ENCODE measurements around the gene TAS1R3. TPM values are rescaled to one million over a fixed set of nuclear protein-coding genes. Genes with fewer than 3 reads are reported as not detected.

The TAS1R3 gene
- total and polyA plus RNA-seq, 4 donors, result 0.19 to 0.36 (median 0.33) TPM; not detected in 1

DNA sequence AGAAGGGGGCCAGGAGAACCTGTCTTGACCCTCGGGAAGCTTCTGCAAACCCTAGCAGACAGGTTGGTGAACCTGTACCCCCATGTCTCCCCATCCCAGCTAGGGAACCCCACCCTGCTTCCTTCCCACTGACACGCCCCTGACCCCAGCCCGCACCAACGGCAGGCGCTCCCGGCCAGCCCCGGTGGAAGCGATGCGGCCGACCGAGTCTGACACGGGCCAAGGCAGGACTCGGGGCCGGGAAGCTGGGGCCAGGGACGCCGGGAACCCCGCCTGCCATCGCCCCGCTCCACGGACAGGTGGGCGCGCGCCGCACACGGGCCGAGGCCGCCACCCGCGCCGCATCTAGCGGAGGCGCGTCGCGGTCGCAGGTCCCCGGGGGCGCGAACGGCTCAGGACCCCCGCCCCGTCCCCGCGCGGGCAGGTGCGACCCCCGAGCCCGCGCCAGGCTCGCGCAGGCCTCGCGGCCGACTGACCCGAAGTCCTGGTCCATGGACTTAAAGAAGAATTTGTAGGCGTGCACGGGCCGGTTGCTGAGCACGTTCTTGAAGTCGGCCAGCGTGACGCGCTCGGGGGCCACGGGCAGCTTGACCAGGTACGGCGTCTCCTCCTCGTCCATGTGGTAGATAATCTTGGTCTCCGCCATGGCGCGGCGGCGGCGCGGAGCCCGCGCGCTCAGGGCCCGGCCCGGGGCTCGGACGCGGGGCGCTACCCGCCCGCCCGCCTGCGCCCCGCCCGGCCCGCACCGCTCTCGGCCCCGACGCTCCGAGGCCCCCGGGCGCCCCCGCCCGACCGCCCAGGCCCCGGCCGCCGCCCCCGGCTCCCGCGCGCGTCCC, 17.6 kb downstream of the TAS1R3 start:
- WGBS, result under 1% methylated on average over 109 of the region's 109 CpGs
- Histone ChIP-seq H3K27ac (ENCODE audit: low read depth in 1 of 2, low read length in 2 of 2) (peak overlapping the region; percentile 64 to 87), H3K4me1 (ENCODE audit: control insufficient read depth in 4 of 4, insufficient read depth in 4 of 4, low read length in 3 of 4) (peaks cover 34 to 65% (median 49%) of the 10 kb centered on the region in 4 donors), H3K27me3 (ENCODE audit: control insufficient read depth in 4 of 4, insufficient read depth in 4 of 4, low read length in 3 of 4) (peaks cover 0 to 2% (median 0%) of the 10 kb centered on the region in 4 donors), H3K9me3 (ENCODE audit: control insufficient read depth in 4 of 4, low read length in 3 of 4) (no peaks in the 10 kb centered on the region), H3K36me3 (ENCODE audit: control insufficient read depth in 4 of 4, insufficient read depth in 3 of 4, low read depth in 1 of 4, low read length in 3 of 4) (no peaks in the 10 kb centered on the region), H3K9ac (ENCODE audit: low read depth in 1 of 2, low read length in 2 of 2) (peak overlapping the region; percentile 74 to 75), H3K4me3 (ENCODE audit: low read depth in 1 of 3, low read length in 3 of 3) (peak overlapping the region; percentile 39 to 94 (median 79))
- TF ChIP-seq, protein P1, sequence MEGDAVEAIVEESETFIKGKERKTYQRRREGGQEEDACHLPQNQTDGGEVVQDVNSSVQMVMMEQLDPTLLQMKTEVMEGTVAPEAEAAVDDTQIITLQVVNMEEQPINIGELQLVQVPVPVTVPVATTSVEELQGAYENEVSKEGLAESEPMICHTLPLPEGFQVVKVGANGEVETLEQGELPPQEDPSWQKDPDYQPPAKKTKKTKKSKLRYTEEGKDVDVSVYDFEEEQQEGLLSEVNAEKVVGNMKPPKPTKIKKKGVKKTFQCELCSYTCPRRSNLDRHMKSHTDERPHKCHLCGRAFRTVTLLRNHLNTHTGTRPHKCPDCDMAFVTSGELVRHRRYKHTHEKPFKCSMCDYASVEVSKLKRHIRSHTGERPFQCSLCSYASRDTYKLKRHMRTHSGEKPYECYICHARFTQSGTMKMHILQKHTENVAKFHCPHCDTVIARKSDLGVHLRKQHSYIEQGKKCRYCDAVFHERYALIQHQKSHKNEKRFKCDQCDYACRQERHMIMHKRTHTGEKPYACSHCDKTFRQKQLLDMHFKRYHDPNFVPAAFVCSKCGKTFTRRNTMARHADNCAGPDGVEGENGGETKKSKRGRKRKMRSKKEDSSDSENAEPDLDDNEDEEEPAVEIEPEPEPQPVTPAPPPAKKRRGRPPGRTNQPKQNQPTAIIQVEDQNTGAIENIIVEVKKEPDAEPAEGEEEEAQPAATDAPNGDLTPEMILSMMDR (IDR thresholded peaks at IDR 0.05; ENCODE audit: low read depth, low read length, missing input control), result no peak
- TF ChIP-seq FOXA2 (IDR thresholded peaks at IDR 0.05) (no peak), HNF4A (conservative IDR thresholded peaks at IDR 0.05) (no peak), FOXA1 (IDR thresholded peaks at IDR 0.05) (no peak), YY1 (IDR thresholded peaks at IDR 0.05) (no peak), TAF1 (conservative IDR thresholded peaks at IDR 0.05) (no peak), HNF4G (IDR thresholded peaks at IDR 0.05) (no peak)
- no peak for DNase-seq (ENCODE audit: low spot score)

- TF ChIP-seq, protein P1 (IDR thresholded peaks at IDR 0.05; ENCODE audit: low read depth, low read length, missing input control), result peak; percentile 43
- TF ChIP-seq NR2F2 (IDR thresholded peaks at IDR 0.05) (no peak), FOXA1 (IDR thresholded peaks at IDR 0.05) (no peak), RAD21 (IDR thresholded peaks at IDR 0.05) (peak in 1 of 2 donors; percentile 62)
- H3K4me1 ChIP-seq (ENCODE audit: control insufficient read depth in 4 of 4, insufficient read depth in 4 of 4, low read length in 3 of 4), result peaks cover 28 to 60% (median 42%) of the 10 kb centered on the region in 4 donors
- H3K27me3 ChIP-seq (ENCODE audit: control insufficient read depth in 4 of 4, insufficient read depth in 4 of 4, low read length in 3 of 4), result peaks cover 0 to 2% (median 0%) of the 10 kb centered on the region in 4 donors
- peak within 1 kb of the TSS; percentile 74 to 94 (median 79) for H3K4me3 ChIP-seq (ENCODE audit: low read depth in 1 of 3, low read length in 3 of 3)
- H3K9me3 ChIP-seq (ENCODE audit: control insufficient read depth in 4 of 4, low read length in 3 of 4), result no peaks in the 10 kb centered on the region
- peak; percentile 82 for DNase-seq (ENCODE audit: low spot score)
- peak within 1 kb of the TSS; percentile 64 to 87 for H3K27ac ChIP-seq (ENCODE audit: low read depth in 1 of 2, low read length in 2 of 2)
- no peaks in the 10 kb centered on the region for H3K36me3 ChIP-seq (ENCODE audit: control insufficient read depth in 4 of 4, insufficient read depth in 3 of 4, low read depth in 1 of 4, low read length in 3 of 4)
- WGBS, result under 1% methylated on average over 122 of the region's 122 CpGs
- peak within 1 kb of the TSS; percentile 74 to 75 for H3K9ac ChIP-seq (ENCODE audit: low read depth in 1 of 2, low read length in 2 of 2)
Measured at GRCh38 chr1:1349256-1350012, 18.4 kb downstream of the TAS1R3 start, which contains the start of gene DVL1. DVL1 (minus strand) TSS chr1:1349418; CDS start chr1:1349065, 353 bp downstream.

All from liver (tissue), 9 donors.